Measurements from ENCODE around the gene ARVCF.

DNA sequence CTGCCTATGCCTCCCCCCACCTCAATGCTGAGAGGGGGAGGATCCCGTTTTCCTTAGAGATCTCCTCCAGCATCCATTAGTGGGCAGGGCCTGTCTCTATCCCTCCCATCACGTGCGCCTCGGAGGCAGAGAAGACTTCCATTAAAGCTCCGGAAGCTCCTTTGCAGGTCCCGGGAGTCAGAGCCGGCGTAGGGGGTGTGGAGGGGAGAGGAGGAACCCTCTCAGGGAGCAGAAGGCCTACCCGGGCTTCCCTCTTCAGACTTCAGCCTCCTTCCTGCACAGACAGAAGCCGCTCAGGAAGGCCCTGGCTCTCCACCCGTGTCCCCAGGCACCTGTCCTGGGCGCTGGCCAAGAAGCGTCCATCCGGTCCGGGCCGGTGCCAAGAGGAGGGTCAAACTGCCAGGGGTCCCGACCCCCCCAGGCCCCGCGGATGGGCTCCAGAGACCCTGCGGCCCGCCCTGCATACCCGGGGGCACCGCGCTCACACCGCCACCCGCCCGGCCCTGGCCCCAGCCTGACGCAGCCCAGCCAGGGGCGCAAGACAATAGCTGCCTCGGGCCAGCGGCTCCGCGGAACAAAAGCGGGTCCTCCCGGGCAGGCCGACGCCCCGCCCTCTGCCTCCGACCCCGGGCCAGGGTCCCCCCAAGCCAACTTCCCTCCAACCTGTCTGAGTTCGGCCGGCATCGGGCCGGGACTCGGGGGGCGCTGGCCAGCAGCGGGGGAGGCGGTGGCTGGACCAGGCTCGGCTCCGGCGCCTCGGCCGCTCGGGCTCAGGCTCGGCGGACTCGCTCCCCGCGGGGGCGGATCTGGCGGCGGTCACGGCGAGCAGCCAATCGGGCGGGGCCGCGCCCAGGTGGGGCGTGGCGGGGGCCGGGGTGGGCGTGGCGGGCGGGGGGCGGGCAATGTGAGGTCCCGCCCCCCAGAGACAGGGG, 29.9 kb downstream of the ARVCF start:
- TF ChIP-seq EZH2phosphoT487 (IDR thresholded peaks at IDR 0.05; ENCODE audit: unreplicated experiment) (no peak), EZH2 (IDR thresholded peaks at IDR 0.05; ENCODE audit: low read depth, unreplicated experiment) (no peak), CREB1 (CRISPR knock-in tag; IDR thresholded peaks at IDR 0.05; ENCODE audit: low read depth) (no peak), REST (IDR thresholded peaks at IDR 0.05; ENCODE audit: unreplicated experiment) (no peak)
- TF ChIP-seq, protein P1, sequence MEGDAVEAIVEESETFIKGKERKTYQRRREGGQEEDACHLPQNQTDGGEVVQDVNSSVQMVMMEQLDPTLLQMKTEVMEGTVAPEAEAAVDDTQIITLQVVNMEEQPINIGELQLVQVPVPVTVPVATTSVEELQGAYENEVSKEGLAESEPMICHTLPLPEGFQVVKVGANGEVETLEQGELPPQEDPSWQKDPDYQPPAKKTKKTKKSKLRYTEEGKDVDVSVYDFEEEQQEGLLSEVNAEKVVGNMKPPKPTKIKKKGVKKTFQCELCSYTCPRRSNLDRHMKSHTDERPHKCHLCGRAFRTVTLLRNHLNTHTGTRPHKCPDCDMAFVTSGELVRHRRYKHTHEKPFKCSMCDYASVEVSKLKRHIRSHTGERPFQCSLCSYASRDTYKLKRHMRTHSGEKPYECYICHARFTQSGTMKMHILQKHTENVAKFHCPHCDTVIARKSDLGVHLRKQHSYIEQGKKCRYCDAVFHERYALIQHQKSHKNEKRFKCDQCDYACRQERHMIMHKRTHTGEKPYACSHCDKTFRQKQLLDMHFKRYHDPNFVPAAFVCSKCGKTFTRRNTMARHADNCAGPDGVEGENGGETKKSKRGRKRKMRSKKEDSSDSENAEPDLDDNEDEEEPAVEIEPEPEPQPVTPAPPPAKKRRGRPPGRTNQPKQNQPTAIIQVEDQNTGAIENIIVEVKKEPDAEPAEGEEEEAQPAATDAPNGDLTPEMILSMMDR (conservative IDR thresholded peaks at IDR 0.05; ENCODE audit: low read depth in 2 of 2), result no peak
- TF ChIP-seq, protein P2, sequence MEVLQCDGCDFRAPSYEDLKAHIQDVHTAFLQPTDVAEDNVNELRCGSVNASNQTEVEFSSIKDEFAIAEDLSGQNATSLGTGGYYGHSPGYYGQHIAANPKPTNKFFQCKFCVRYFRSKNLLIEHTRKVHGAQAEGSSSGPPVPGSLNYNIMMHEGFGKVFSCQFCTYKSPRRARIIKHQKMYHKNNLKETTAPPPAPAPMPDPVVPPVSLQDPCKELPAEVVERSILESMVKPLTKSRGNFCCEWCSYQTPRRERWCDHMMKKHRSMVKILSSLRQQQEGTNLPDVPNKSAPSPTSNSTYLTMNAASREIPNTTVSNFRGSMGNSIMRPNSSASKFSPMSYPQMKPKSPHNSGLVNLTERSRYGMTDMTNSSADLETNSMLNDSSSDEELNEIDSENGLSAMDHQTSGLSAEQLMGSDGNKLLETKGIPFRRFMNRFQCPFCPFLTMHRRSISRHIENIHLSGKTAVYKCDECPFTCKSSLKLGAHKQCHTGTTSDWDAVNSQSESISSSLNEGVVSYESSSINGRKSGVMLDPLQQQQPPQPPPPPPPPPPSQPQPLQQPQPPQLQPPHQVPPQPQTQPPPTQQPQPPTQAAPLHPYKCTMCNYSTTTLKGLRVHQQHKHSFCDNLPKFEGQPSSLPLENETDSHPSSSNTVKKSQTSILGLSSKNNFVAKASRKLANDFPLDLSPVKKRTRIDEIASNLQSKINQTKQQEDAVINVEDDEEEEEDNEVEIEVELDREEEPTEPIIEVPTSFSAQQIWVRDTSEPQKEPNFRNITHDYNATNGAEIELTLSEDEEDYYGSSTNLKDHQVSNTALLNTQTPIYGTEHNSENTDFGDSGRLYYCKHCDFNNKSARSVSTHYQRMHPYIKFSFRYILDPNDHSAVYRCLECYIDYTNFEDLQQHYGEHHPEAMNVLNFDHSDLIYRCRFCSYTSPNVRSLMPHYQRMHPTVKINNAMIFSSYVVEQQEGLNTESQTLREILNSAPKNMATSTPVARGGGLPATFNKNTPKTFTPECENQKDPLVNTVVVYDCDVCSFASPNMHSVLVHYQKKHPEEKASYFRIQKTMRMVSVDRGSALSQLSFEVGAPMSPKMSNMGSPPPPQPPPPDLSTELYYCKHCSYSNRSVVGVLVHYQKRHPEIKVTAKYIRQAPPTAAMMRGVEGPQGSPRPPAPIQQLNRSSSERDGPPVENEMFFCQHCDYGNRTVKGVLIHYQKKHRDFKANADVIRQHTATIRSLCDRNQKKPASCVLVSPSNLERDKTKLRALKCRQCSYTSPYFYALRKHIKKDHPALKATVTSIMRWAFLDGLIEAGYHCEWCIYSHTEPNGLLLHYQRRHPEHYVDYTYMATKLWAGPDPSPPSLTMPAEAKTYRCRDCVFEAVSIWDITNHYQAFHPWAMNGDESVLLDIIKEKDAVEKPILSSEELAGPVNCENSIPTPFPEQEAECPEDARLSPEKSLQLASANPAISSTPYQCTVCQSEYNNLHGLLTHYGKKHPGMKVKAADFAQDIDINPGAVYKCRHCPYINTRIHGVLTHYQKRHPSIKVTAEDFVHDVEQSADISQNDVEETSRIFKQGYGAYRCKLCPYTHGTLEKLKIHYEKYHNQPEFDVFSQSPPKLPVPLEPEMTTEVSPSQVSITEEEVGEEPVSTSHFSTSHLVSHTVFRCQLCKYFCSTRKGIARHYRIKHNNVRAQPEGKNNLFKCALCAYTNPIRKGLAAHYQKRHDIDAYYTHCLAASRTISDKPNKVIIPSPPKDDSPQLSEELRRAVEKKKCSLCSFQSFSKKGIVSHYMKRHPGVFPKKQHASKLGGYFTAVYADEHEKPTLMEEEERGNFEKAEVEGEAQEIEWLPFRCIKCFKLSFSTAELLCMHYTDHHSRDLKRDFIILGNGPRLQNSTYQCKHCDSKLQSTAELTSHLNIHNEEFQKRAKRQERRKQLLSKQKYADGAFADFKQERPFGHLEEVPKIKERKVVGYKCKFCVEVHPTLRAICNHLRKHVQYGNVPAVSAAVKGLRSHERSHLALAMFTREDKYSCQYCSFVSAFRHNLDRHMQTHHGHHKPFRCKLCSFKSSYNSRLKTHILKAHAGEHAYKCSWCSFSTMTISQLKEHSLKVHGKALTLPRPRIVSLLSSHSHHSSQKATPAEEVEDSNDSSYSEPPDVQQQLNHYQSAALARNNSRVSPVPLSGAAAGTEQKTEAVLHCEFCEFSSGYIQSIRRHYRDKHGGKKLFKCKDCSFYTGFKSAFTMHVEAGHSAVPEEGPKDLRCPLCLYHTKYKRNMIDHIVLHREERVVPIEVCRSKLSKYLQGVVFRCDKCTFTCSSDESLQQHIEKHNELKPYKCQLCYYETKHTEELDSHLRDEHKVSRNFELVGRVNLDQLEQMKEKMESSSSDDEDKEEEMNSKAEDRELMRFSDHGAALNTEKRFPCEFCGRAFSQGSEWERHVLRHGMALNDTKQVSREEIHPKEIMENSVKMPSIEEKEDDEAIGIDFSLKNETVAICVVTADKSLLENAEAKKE (CRISPR knock-in tag; IDR thresholded peaks at IDR 0.05), result no peak
